K562 (cell line): ENCODE data around the gene DNAJB6. TPM values are rescaled to one million over a fixed set of nuclear protein-coding genes. Genes with fewer than 3 reads are reported as not detected.

Source experiments
- BHLHE40 ChIP-seq: IDR thresholded peaks from 2 replicates; pipeline ENCODE4 v1.6.1; 2011; ENCODE audit warnings: low read length, improper control_type of control experiment
- CHD2 ChIP-seq: IDR thresholded peaks from 2 replicates; pipeline ENCODE4 v1.6.1; 2011; ENCODE audit warnings: low read depth, low read length
- FOSL1 ChIP-seq: fragments of 200-800 bp; sonication (Bioruptor generic); conservative IDR thresholded peaks from 2 replicates; pipeline ENCODE4 v1.6.1; 2016; ENCODE audit warnings: missing genetic modification characterization, missing compliant biosample characterization
- FOXK2 ChIP-seq, 2 experiments: fragments of 450-650 bp; IDR thresholded peaks in 1 of 2; conservative IDR thresholded peaks in 1 of 2; 2 replicates each; pipeline ENCODE4 v1.6.1; 2016; ENCODE audit warnings: low read depth in 2 of 2, mild to moderate bottlenecking in 1 of 2
- HLTF ChIP-seq: fragments of 450-650 bp; IDR thresholded peaks from 2 replicates; pipeline ENCODE4 v1.6.1; 2016
- HMG20A ChIP-seq: fragments of 450-650 bp; formaldehyde crosslinking; conservative IDR thresholded peaks from 2 replicates; pipeline ENCODE4 v1.4.0; 2020; ENCODE audit warnings: mild to moderate bottlenecking, mixed read lengths
- HNRNPK ChIP-seq: fragments of 200-400 bp; formaldehyde crosslinking; IDR thresholded peaks from one replicate; pipeline ENCODE4 v1.6.1; 2018; ENCODE audit warnings: mild to moderate bottlenecking, low read depth, low read length; ENCODE audit not compliant: poor library complexity, severe bottlenecking
- HSF4 ChIP-seq: fragments of 250-450 bp; sonication (Bioruptor Pico); IDR thresholded peaks from 2 replicates; pipeline ENCODE4 v2.1.2; 2022; ENCODE audit warnings: mild to moderate bottlenecking, moderate library complexity, borderline replicate concordance
- KLF1 ChIP-seq: fragments of 450-650 bp; IDR thresholded peaks from 2 replicates; pipeline ENCODE4 v1.6.1; 2016; ENCODE audit warnings: missing genetic modification characterization, missing compliant biosample characterization
- KLF10 ChIP-seq: fragments of 250-450 bp; sonication (Bioruptor Pico); IDR thresholded peaks from 2 replicates; pipeline ENCODE4 v1.6.1; 2021; ENCODE audit warnings: matching md5 sums
- MAFF ChIP-seq: IDR thresholded peaks from 2 replicates; pipeline ENCODE4 v1.6.1; 2012; ENCODE audit warnings: low read length, improper control_type of control experiment
- PHF8 ChIP-seq: fragments of 200-600 bp; sonication (generic); IDR thresholded peaks from 2 replicates; pipeline ENCODE4 v1.6.1; 2012; ENCODE audit warnings: mixed run types, mild to moderate bottlenecking, inconsistent platforms, low read length, moderate library complexity, borderline replicate concordance
- POLR2AphosphoS2 ChIP-seq: IDR thresholded peaks from 2 replicates; pipeline ENCODE4 v1.6.1; 2012; ENCODE audit warnings: low read length, improper control_type of control experiment
- RBM34 ChIP-seq: fragments of 200-400 bp; formaldehyde crosslinking; IDR thresholded peaks from 2 replicates; pipeline ENCODE4 v1.6.1; 2018; ENCODE audit warnings: low read length, borderline replicate concordance; ENCODE audit not compliant: insufficient read depth
- RNF2 ChIP-seq: sonication (generic); IDR thresholded peaks from 2 replicates; pipeline ENCODE4 v1.6.1; 2016
- SRSF9 ChIP-seq: fragments of 200-400 bp; formaldehyde crosslinking; IDR thresholded peaks from 2 replicates; pipeline ENCODE4 v1.6.1; 2017; ENCODE audit warnings: low read depth, low read length, borderline replicate concordance
- YY1 ChIP-seq, 3 experiments: IDR thresholded peaks; 2 replicates each; pipeline ENCODE4 v1.6.1; 2011; ENCODE audit warnings: low read length in 2 of 3, mild to moderate bottlenecking in 2 of 3, moderate library complexity in 2 of 3, borderline replicate concordance in 1 of 3, control low read depth in 1 of 3, low read depth in 1 of 3; ENCODE audit not compliant: insufficient read depth in 3 of 3, insufficient replicate concordance in 2 of 3, control insufficient read depth in 1 of 3, insufficient read length in 1 of 3; ENCODE audit errors: extremely low read depth in 1 of 3
- ZBTB7A ChIP-seq: IDR thresholded peaks from 2 replicates; pipeline ENCODE4 v1.6.1; 2011; ENCODE audit warnings: low read depth, mild to moderate bottlenecking, low read length, moderate library complexity, borderline replicate concordance; ENCODE audit not compliant: control insufficient read depth
- ZNF140 ChIP-seq: fragments of 250-450 bp; sonication (Bioruptor Pico); IDR thresholded peaks from 2 replicates; pipeline ENCODE4 v1.8.0; 2021; ENCODE audit warnings: moderate library complexity, mild to moderate bottlenecking, inconsistent platforms
- ZNF668 ChIP-seq: fragments of 250-450 bp; sonication (Bioruptor Pico); IDR thresholded peaks from 2 replicates; pipeline ENCODE4 v1.8.0; 2022; ENCODE audit warnings: mild to moderate bottlenecking, inconsistent platforms
- ZNF778 ChIP-seq: fragments of 450-650 bp; formaldehyde crosslinking; IDR thresholded peaks from 2 replicates; pipeline ENCODE4 v1.4.0; 2020; ENCODE audit warnings: mild to moderate bottlenecking, moderate library complexity
- polyA plus RNA-seq, 8 experiments: library from polyadenylated mRNA; depleted of rRNA in 4 of 8; stranded (reverse) in 5 of 8; unstranded in 3 of 8; fragments of >200 nt; fragmentation: Nextera tagmentation in 2 of 8; fragmentation: Illumina TruSeq in 1 of 8; extraction: Ambion mirVana in 2 of 8; extraction: Trizol in 1 of 8; gene quantifications; 2 replicates each; pipeline versions ENCODE4 v1.2.1 to v1.2.3, GENCODE V29; 2011 to 2014; ENCODE audit warnings: inconsistent platforms in 1 of 8, missing spikeins in 1 of 8
- total RNA-seq, 7 experiments: library from RNA; depleted of rRNA in 6 of 7; stranded (reverse); fragments of >200 nt in 6 of 7; fragmentation: Illumina TruSeq in 2 of 7; extraction: Trizol in 2 of 7; gene quantifications; 2 replicates each; pipeline versions ENCODE4 v1.2.1 to v1.2.3, GENCODE V29; 2011 to 2021; ENCODE audit warnings: low replicate concordance in 1 of 7
- TF ChIP-seq, protein P1 (sequence below): fragments of 250-450 bp; sonication (Bioruptor Pico); IDR thresholded peaks from 2 replicates; pipeline ENCODE4 v1.5.0; 2020; ENCODE audit warnings: mild to moderate bottlenecking
- TF ChIP-seq, protein P2 (sequence below): sonication (generic); formaldehyde crosslinking; IDR thresholded peaks from 2 replicates; pipeline ENCODE4 v1.8.0; 2022; ENCODE audit warnings: mild to moderate bottlenecking, missing genetic modification reagents

The DNAJB6 gene
- total and polyA plus RNA-seq, 9 of the 15 experiments (the other 6 are each of a cell fraction or from before 2014, with no cell fraction given) = 84.5 to 158 (median 135) TPM

DNA sequence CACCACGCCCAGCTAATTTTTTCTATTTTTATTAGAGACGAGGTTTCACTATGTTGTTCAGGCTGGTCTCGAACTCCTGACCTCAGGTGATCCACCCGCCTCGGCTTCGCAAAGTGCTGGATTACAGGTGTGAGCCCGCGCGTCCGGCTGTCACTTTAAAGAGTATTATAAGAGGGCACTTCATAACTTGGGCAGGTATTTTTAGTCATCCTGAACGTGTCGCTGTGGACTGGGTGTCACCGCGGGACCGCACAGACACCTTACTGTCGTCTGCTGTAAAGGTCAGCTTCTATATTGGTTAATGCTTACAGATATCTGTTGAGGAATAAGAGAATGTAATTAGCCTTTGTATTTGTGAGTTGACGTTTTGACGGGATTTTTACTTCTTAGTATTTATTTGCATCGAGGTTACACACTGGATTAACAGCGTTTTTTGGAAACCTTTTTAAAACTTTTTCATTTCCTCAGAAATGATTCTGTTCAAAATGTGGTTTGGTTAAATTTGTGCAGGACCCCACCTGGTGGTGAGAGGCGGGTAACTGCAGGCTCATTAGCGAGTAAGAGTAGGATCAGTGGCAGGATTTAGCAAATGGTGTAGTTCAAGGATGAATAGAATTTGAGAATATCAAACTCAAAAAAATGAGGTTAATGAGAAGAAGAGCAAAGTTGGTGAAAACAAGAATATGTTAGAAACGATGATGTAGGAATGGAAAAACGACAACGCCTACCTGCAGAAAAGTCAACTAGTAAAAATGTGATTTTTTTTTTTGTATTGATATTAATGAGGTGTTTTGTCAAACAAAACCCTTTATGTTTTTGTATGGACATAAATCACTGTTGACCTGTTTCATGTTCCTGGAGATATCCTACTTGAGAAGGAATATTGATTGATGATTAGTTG, 3.2 kb downstream of the DNAJB6 start (continued):
- TF ChIP-seq KLF1 (tag) = no peak
- TF ChIP-seq HLTF = no peak
- no peak for TF ChIP-seq ZNF778
- TF ChIP-seq ZBTB7A = no peak
- no peak for TF ChIP-seq CHD2
- no peak for TF ChIP-seq BHLHE40
- TF ChIP-seq HMG20A (CRISPR knock-in tag) = no peak
- TF ChIP-seq ZNF668 (CRISPR knock-in tag) = no peak
- TF ChIP-seq FOSL1 (tag) = no peak
- no peak for TF ChIP-seq ZNF140 (CRISPR knock-in tag)
- no peak for TF ChIP-seq RNF2
- no peak for TF ChIP-seq FOXK2 (conservative IDR thresholded peaks at IDR 0.05 in 1 of 2, IDR thresholded peaks at IDR 0.05 in 1 of 2; ENCODE audit: low read depth in 2 of 2)
- TF ChIP-seq MAFF = no peak
- TF ChIP-seq, protein P1, sequence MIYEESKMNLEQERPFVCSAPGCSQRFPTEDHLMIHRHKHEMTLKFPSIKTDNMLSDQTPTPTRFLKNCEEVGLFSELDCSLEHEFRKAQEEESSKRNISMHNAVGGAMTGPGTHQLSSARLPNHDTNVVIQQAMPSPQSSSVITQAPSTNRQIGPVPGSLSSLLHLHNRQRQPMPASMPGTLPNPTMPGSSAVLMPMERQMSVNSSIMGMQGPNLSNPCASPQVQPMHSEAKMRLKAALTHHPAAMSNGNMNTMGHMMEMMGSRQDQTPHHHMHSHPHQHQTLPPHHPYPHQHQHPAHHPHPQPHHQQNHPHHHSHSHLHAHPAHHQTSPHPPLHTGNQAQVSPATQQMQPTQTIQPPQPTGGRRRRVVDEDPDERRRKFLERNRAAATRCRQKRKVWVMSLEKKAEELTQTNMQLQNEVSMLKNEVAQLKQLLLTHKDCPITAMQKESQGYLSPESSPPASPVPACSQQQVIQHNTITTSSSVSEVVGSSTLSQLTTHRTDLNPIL (CRISPR knock-in tag) = no peak
- no peak for TF ChIP-seq PHF8
- TF ChIP-seq HSF4 (CRISPR knock-in tag) = no peak
- TF ChIP-seq KLF10 (CRISPR knock-in tag) = no peak
- no peak for TF ChIP-seq SRSF9
- no peak for TF ChIP-seq RBM34
- TF ChIP-seq, protein P2, sequence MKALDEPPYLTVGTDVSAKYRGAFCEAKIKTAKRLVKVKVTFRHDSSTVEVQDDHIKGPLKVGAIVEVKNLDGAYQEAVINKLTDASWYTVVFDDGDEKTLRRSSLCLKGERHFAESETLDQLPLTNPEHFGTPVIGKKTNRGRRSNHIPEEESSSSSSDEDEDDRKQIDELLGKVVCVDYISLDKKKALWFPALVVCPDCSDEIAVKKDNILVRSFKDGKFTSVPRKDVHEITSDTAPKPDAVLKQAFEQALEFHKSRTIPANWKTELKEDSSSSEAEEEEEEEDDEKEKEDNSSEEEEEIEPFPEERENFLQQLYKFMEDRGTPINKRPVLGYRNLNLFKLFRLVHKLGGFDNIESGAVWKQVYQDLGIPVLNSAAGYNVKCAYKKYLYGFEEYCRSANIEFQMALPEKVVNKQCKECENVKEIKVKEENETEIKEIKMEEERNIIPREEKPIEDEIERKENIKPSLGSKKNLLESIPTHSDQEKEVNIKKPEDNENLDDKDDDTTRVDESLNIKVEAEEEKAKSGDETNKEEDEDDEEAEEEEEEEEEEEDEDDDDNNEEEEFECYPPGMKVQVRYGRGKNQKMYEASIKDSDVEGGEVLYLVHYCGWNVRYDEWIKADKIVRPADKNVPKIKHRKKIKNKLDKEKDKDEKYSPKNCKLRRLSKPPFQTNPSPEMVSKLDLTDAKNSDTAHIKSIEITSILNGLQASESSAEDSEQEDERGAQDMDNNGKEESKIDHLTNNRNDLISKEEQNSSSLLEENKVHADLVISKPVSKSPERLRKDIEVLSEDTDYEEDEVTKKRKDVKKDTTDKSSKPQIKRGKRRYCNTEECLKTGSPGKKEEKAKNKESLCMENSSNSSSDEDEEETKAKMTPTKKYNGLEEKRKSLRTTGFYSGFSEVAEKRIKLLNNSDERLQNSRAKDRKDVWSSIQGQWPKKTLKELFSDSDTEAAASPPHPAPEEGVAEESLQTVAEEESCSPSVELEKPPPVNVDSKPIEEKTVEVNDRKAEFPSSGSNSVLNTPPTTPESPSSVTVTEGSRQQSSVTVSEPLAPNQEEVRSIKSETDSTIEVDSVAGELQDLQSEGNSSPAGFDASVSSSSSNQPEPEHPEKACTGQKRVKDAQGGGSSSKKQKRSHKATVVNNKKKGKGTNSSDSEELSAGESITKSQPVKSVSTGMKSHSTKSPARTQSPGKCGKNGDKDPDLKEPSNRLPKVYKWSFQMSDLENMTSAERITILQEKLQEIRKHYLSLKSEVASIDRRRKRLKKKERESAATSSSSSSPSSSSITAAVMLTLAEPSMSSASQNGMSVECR (CRISPR knock-in tag) = no peak
- no peak for TF ChIP-seq POLR2AphosphoS2
- no peak for TF ChIP-seq YY1 (IDR thresholded peaks at IDR 0.05; ENCODE audit: borderline replicate concordance in 1 of 3, control insufficient read depth in 1 of 3, extremely low read depth in 1 of 3, insufficient read depth in 3 of 3, insufficient read length in 1 of 3, insufficient replicate concordance in 2 of 3, low read depth in 1 of 3, low read length in 2 of 3)
- no peak for TF ChIP-seq HNRNPK
